Measurements from ENCODE around the gene MYMK.

MYMK gene

GRCh38 chr9:133558191-133559126 is 33.7 kb upstream of the MYMK start:
- DNase-seq (ENCODE audit: low read depth) = no peak

- no peak for DNase-seq (ENCODE audit: low read depth)
These were observed 32.8 kb upstream of the MYMK start for GRCh38 chr9:133557581-133557980.

GRCh38 chr9:133556354-133556753 is 31.6 kb upstream of the MYMK start:
- DNase-seq (ENCODE audit: low read depth) = no peak

GRCh38 chr9:133554729-133555128 is 30.0 kb upstream of the MYMK start:
- DNase-seq (ENCODE audit: low read depth) = no peak

GRCh38 chr9:133553973-133554713 is 29.4 kb upstream of the MYMK start:
- no peak for DNase-seq (ENCODE audit: low read depth)

GRCh38 chr9:133553123-133553522 is 28.4 kb upstream of the MYMK start:
- no peak for DNase-seq (ENCODE audit: low read depth)

- no peak for DNase-seq (ENCODE audit: low read depth)
These were observed 27.5 kb upstream of the MYMK start for GRCh38 chr9:133552236-133552635.

- DNase-seq (ENCODE audit: low read depth) = no peak
These were observed 26.7 kb upstream of the MYMK start for GRCh38 chr9:133551446-133551845.

GRCh38 chr9:133547116-133547515 is 22.4 kb upstream of the MYMK start:
- DNase-seq (ENCODE audit: low read depth) = no peak

- DNase-seq (ENCODE audit: low read depth) = no peak
These were observed 21.5 kb upstream of the MYMK start for GRCh38 chr9:133546287-133546680.

GRCh38 chr9:133545494-133546286 is 20.9 kb upstream of the MYMK start:
- DNase-seq (ENCODE audit: low read depth) = no peak

GRCh38 chr9:133543772-133544467 is 19.2 kb upstream of the MYMK start:
- DNase-seq (ENCODE audit: low read depth) = no peak

GRCh38 chr9:133542002-133542401 is 17.2 kb upstream of the MYMK start:
- no peak for DNase-seq (ENCODE audit: low read depth)

- DNase-seq (ENCODE audit: low read depth) = no peak
These were observed 15.9 kb upstream of the MYMK start for GRCh38 chr9:133540698-133541025.

GRCh38 chr9:133539991-133540697 is 15.4 kb upstream of the MYMK start:
- DNase-seq (ENCODE audit: low read depth) = no peak

- DNase-seq (ENCODE audit: low read depth) = no peak
These were observed 14.4 kb upstream of the MYMK start for GRCh38 chr9:133538851-133539833.

- DNase-seq (ENCODE audit: low read depth) = no peak
These were observed 13.4 kb upstream of the MYMK start for GRCh38 chr9:133538176-133538575.

GRCh38 chr9:133537257-133537656 is 12.5 kb upstream of the MYMK start:
- no peak for DNase-seq (ENCODE audit: low read depth)

- DNase-seq (ENCODE audit: low read depth) = no peak
These were observed 11.8 kb upstream of the MYMK start for GRCh38 chr9:133536536-133536935.

- no peak for DNase-seq (ENCODE audit: low read depth)
These were observed 11.3 kb upstream of the MYMK start for GRCh38 chr9:133536080-133536479.
